NT2/D1 (cell line): ENCODE data around the gene RPLP1.

Experiments
- SUZ12 ChIP-seq: IDR thresholded peaks from 2 replicates; pipeline ENCODE4 v1.6.1; 2011; ENCODE audit not compliant: insufficient read length, insufficient read depth; ENCODE audit errors: extremely low read depth
- YY1 ChIP-seq: IDR thresholded peaks from 2 replicates; pipeline ENCODE4 v1.6.1; 2011; ENCODE audit not compliant: insufficient read length, insufficient read depth
- ZNF274 ChIP-seq: IDR thresholded peaks from 2 replicates; pipeline ENCODE4 v1.6.1; 2011; ENCODE audit warnings: mild to moderate bottlenecking, low read depth, low read length

DNA sequence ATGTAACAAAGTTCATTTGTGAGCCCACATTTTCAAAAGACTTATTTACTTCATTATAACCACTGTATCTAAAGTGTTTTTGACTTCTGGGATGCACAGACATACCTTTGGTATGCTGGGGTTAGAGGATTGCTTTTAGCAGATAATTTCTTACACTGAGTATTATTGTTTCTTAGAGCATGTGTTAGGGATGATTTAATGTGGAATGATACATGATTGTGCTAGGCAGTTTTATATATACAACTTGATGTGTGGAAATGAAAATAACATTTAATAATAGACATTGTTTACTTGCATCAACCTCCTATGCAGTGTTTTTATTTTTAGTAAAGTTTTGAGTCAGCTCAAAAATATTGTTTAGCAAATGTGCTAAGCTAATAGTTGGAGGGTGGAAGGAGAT, 35.0 kb upstream of the RPLP1 start:
- TF ChIP-seq YY1 (no peak), ZNF274 (no peak), SUZ12 (no peak)
